Measurements from ENCODE around the gene UBE2F.

The UBE2F gene

DNA sequence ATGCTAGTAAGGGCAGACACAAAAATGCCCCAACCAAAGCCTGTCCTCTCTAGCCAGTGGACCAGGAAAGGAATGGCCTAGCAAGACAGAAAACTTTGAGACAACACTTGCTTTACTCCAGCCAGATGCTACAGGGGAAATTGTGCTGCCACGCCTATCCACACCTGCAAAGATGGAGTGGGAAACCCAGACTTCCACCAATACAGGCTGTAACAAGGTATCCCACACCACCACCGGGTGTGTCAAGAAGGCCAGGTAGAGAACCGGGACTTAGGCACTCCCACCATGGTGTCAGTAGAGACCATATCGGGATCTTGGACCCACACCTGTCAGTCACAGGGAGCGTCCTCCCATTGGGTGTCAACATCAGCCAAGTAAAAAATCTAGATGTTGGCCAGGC is 117.1 kb downstream of the UBE2F start:
- DNase-seq, result no peak

DNA sequence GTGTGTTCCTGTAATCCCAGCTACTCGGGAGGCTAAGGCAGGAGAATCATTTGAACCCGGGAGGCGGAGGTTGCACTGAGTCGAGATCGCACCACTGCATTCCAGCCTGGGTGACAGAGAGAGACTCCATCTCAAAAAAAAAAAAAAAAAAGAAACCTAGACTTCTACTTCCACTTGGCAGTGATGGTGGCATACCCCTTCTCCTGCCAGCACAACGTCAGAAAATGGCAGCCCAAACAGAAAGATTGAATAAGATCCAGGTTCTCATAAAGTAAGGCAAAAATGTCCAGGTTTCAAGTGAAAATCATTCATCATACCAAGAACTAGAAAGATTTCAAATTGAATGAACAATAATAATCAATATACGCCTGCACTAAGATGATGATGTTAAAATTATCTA is 117.9 kb downstream of the UBE2F start:
- no peak for DNase-seq

DNA sequence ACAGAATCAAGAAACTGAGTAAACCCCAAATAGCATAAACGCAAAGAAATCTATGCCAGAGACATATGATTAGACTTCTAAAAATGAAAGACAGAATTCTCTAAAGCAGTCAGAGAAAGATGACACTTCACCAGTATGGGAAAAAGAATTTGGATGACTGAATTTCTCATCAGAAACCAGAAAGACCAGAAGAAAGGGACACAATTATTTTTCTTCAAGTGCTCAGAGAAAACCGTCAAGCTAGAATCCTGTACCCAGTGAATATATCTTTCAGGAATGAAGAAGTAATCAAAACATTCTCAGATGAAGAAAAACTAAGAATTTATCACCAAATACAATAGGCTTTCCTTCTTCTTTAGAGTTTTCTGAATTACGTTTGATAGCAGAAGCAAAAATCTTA is 119.1 kb downstream of the UBE2F start:
- no peak for DNase-seq

DNA sequence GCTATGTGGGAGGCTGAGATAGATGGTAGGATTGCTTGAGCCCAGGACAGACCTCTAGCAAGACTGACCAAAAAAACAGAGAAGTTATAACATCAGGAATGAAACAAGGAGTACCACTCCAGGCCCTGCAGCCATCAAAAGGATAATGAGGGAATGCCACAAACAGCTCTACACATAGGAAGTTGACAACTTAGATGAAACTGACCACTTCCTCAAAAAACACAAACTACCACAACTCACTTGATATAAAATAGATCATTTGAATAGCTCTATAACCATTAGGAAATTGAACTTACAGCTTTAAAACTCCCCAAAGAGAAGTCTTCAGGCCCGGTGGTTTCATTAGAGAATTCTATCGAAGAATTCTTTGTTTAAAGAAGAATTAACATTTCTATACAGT is 120.4 kb downstream of the UBE2F start:
- DNase-seq, result no peak

DNA sequence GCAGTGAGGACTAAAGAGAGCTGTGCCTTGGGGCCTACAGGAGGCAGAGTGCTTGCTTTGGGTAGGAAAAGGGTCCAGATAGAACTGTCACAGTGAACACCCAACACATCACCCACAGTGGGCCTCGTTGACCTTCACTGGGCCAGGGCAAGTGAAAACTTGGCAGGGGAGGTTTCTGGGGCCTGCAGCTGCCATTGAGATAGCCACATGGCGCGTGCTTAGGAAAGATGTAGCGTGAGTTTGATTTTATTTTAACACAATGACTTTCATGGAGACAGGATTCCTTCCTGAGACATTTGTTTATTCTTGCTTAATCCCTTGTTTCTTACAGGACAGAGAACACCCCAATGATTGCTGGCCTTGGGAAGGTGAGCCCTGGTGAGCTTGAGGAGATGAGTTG is 124.1 kb downstream of the UBE2F start:
- DNase-seq, result no peak

DNA sequence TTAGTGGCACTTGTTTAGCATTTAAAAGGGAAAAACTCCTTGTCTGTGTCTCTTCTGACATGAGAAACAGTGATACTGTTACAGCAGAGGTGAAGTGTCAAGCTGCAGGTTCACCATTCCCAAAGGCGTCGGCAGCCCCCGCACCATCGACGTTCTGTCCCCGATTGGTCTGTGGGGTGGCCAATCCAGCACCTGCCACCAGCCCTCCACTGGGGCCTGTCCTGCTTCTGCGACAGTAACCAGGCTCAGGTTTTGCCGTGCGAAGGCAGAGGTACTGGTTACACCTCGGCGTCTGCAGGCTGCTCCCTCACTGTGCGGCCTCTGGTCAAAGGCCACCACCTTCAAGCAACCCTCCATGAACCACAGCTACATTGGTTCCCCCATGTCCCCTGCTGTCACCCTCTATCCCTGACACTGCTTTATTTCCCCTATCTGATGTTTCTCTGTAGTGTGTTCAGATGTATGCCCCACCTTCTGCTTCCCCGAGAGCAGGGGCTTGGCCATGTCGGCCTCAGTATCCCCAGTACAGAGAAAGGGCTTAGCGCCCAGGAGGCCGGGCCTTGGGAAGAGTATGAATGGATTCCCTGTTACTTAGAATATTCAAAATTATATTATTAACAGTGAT is 124.7 kb downstream of the UBE2F start:
- no peak for DNase-seq
